Measurements from ENCODE around the gene INTS15. TPM values are rescaled to one million over a fixed set of nuclear protein-coding genes. Genes with fewer than 3 reads are reported as not detected.
A peak's percentile ranks its signal among the peaks of the same experiment; 100 is the strongest.

INTS15 gene
- total RNA-seq (2022) (24.7 and 29.6 TPM in 2 replicates), Bru-seq, nascent RNA (percentile 62 among the genes with signal in this experiment), BruChase-seq, experiment 1, labeled RNA remaining after a 2-hour chase (percentile 66 among the genes with signal in this experiment), BruChase-seq, experiment 2, labeled RNA remaining after a 6-hour chase (percentile 67 among the genes with signal in this experiment)
- long read RNA-seq, transcript C7orf26-201 (6 exons, 2,182 nt), result major isoform, 15 of 27 reads
- long read RNA-seq, partial matches to known transcripts, result 4 of 27 reads
- long read RNA-seq, other reads (novel, unspliced or antisense), result 8 of 27 reads

DNA sequence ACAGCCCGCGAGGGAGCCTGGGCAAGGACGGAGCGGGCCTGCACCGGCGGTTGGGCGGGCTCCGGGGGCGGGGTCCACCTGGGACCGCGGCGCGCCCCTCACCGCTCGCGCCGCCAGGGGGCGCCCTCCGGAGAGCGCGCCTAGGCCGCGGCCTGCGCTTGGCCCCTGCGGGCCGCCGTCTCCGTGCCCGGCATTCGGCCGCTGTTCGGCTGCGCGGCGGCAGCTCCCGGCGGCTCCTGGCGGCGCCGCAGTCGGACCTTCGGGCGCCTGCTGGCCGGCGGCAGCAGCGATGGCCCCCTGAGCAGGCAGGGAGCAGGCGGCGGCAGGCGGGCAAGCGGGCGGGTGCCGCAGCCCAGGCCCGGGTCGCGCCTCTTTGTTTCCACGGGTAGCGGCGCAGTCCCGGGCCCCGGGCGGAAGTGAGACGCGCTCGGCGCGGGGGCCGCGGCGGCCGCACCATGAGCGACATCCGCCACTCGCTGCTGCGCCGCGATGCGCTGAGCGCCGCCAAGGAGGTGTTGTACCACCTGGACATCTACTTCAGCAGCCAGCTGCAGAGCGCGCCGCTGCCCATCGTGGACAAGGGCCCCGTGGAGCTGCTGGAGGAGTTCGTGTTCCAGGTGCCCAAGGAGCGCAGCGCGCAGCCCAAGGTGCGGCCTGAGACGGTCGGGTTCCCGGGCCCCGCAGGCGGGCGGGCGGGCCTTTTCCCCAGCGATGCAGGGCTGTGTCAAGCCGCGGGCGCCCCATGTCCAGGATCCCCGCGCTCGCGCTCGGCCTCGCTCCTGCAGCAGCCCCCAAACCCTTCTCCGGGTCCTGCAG, at the start of gene INTS15:
INTS15 (plus strand) TSS at position 193 of the 816 bp plus-strand sequence; CDS start at position 456, 263 bp downstream.
- CTCF ChIA-PET, result interaction anchor here (0.6 to 2.9 kb wide), 5 partner anchors 12 to 74 kb away, joined by 3 to 18 read pairs (median 3); partner anchors contain the start of gene ZDHHC4

DNA sequence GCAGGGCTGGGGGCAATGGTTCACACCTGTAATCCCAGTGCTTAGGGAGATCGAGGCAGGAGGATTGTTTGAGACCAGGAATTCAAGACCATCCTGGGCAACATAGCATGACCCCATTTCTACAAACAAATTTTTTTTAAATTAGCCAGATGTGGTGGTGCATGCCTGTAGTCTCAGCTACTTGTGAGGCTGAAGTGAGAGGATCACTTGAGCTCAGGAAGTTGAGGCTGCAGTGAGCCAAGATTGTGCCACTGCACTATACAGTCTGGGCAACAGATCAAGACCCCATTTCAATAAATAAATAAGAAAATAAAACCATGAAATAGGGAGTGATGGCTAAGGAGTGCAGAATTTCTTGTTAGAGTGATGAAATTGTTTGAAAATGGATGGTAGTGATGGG, 47.5 kb upstream of the INTS15 start:
- H3K4me1 Mint-ChIP-seq (ENCODE audit: low read depth, unreplicated experiment), result no peaks in the 10 kb centered on the region
- Histone ChIP-seq H3K9me3 (no peaks in the 10 kb centered on the region), H3K4me3 (ENCODE audit: low read depth, low read length) (no peak overlapping the region), H3K27me3 (replicated peaks; ENCODE audit: control insufficient read depth, insufficient read depth, low read length) (no peaks in the 10 kb centered on the region), H3K36me3 (ENCODE audit: control insufficient read depth, insufficient read depth, low read length) (no peaks in the 10 kb centered on the region), H3K4me1 (no peaks in the 10 kb centered on the region)
- POLR2A ChIA-PET, result no interaction called here
- H3K36me3 Mint-ChIP-seq (ENCODE audit: insufficient read depth, unreplicated experiment), result no peaks in the 10 kb centered on the region
- intact Hi-C loops (cut with micrococcal nuclease; ENCODE audit: unreplicated experiment), result no loop called here
- TF ChIP-seq, protein P1, sequence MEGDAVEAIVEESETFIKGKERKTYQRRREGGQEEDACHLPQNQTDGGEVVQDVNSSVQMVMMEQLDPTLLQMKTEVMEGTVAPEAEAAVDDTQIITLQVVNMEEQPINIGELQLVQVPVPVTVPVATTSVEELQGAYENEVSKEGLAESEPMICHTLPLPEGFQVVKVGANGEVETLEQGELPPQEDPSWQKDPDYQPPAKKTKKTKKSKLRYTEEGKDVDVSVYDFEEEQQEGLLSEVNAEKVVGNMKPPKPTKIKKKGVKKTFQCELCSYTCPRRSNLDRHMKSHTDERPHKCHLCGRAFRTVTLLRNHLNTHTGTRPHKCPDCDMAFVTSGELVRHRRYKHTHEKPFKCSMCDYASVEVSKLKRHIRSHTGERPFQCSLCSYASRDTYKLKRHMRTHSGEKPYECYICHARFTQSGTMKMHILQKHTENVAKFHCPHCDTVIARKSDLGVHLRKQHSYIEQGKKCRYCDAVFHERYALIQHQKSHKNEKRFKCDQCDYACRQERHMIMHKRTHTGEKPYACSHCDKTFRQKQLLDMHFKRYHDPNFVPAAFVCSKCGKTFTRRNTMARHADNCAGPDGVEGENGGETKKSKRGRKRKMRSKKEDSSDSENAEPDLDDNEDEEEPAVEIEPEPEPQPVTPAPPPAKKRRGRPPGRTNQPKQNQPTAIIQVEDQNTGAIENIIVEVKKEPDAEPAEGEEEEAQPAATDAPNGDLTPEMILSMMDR (IDR thresholded peaks at IDR 0.05; ENCODE audit: insufficient read depth in 1 of 2, low read depth in 1 of 2, low read length in 1 of 2, severe bottlenecking in 1 of 2, unreplicated experiment in 1 of 2), result no peak
- no peak for DNase-seq
- CTCF ChIA-PET, result no interaction called here
- no peaks in the 10 kb centered on the region for H3K9me3 Mint-ChIP-seq (ENCODE audit: unreplicated experiment)
- H3K4me3 Mint-ChIP-seq (ENCODE audit: unreplicated experiment), result no peak overlapping the region
- BruUV-seq (replicated peaks), result no TSS peak
- no peaks in the 10 kb centered on the region for H3K27me3 Mint-ChIP-seq (ENCODE audit: insufficient read depth, unreplicated experiment)
- H3K27ac Mint-ChIP-seq (ENCODE audit: unreplicated experiment), result no peak overlapping the region

More for the DNA sequence above, at the start of gene INTS15:
- Histone ChIP-seq H3K36me3 (ENCODE audit: control insufficient read depth, insufficient read depth, low read length) (no peaks in the 10 kb centered on the region; the same call in none of the 2 replicates), H3K27me3 (replicated peaks; ENCODE audit: control insufficient read depth, insufficient read depth, low read length) (no peaks in the 10 kb centered on the region), H3K4me3 (ENCODE audit: low read depth, low read length) (peak within 1 kb of the TSS; percentile 99), H3K4me1 (peaks cover 4% of the 10 kb centered on the region; the same call in 1 of the 2 replicates), H3K9me3 (no peaks in the 10 kb centered on the region)
- Mint-ChIP-seq H3K27ac (ENCODE audit: unreplicated experiment) (peak within 1 kb of the TSS; percentile 40), H3K27me3 (ENCODE audit: insufficient read depth, unreplicated experiment) (no peaks in the 10 kb centered on the region), H3K4me3 (ENCODE audit: unreplicated experiment) (peak within 1 kb of the TSS; percentile 77), H3K36me3 (ENCODE audit: insufficient read depth, unreplicated experiment) (peaks cover 73% of the 10 kb centered on the region), H3K4me1 (ENCODE audit: low read depth, unreplicated experiment) (no peaks in the 10 kb centered on the region), H3K9me3 (ENCODE audit: unreplicated experiment) (no peaks in the 10 kb centered on the region)
- no TSS peak for BruUV-seq (replicated peaks)
- intact Hi-C loops (cut with micrococcal nuclease; ENCODE audit: unreplicated experiment), result loop anchor here (5.0 kb wide), 1 partner anchor 267 kb away; no protein-coding TSS in a partner anchor
- peak; percentile 60 to 90 for DNase-seq
- POLR2A ChIA-PET, result interaction anchor here (1.2 kb wide), 1 partner anchor 12 kb away, joined by 3 read pairs; no protein-coding TSS in a partner anchor
- TF ChIP-seq, protein P1 (IDR thresholded peaks at IDR 0.05; ENCODE audit: insufficient read depth in 1 of 2, low read depth in 1 of 2, low read length in 1 of 2, severe bottlenecking in 1 of 2, unreplicated experiment in 1 of 2), result peak; percentile 2 to 80

DNA sequence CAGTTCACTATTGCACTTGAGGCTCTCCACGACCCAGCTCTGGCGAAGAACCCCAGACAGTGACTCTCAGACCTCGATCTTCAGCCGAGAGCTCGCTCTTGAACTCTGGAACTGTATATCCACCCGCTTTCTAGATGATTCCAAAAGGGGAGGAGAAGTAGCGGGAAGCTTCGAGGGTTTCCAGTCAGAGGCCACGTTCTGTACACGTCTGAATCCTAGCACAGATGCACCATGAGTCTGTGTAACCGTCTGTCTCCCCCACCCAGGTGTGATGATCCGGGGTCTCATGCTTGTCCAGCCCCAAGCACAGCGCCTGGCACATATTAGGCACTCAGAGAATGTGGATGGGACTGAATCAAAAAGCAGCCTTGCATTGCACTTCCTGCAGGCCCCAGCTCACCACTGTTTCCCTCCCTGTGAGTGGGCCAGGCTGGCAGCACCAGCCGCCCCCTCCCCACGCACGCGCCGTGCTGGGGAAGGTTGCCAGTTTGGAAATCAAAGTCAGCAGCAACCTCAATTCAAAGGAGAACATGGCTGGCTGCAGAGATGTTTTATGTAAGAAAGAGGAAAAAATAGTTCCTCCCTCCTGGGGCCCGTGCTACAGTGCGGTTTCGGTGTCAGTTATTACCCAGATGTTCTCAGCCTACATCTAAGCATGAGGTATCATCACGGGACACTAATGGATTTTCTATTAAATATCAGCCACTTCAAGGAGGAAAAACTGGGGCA, 44.3 kb upstream of the INTS15 start:
- DNase-seq, result no peak
- Histone ChIP-seq H3K36me3 (ENCODE audit: control insufficient read depth, insufficient read depth, low read length) (no peaks in the 10 kb centered on the region), H3K4me1 (no peaks in the 10 kb centered on the region), H3K27me3 (replicated peaks; ENCODE audit: control insufficient read depth, insufficient read depth, low read length) (no peaks in the 10 kb centered on the region), H3K9me3 (no peaks in the 10 kb centered on the region), H3K4me3 (ENCODE audit: low read depth, low read length) (no peak overlapping the region)
- Mint-ChIP-seq H3K27ac (ENCODE audit: unreplicated experiment) (no peak overlapping the region), H3K36me3 (ENCODE audit: insufficient read depth, unreplicated experiment) (no peaks in the 10 kb centered on the region), H3K27me3 (ENCODE audit: insufficient read depth, unreplicated experiment) (peaks cover 3% of the 10 kb centered on the region), H3K4me3 (ENCODE audit: unreplicated experiment) (no peak overlapping the region), H3K9me3 (ENCODE audit: unreplicated experiment) (no peaks in the 10 kb centered on the region), H3K4me1 (ENCODE audit: low read depth, unreplicated experiment) (no peaks in the 10 kb centered on the region)
- no TSS peak for BruUV-seq (replicated peaks)
- POLR2A ChIA-PET, result no interaction called here
- TF ChIP-seq, protein P1 (IDR thresholded peaks at IDR 0.05; ENCODE audit: insufficient read depth in 1 of 2, low read depth in 1 of 2, low read length in 1 of 2, severe bottlenecking in 1 of 2, unreplicated experiment in 1 of 2), result no peak
- CTCF ChIA-PET, result no interaction called here
- intact Hi-C loops (cut with micrococcal nuclease; ENCODE audit: unreplicated experiment), result no loop called here

Measured in Caco-2 (cell line).